ENCODE data around the gene RPL28.

- TF ChIP-seq, protein P1, sequence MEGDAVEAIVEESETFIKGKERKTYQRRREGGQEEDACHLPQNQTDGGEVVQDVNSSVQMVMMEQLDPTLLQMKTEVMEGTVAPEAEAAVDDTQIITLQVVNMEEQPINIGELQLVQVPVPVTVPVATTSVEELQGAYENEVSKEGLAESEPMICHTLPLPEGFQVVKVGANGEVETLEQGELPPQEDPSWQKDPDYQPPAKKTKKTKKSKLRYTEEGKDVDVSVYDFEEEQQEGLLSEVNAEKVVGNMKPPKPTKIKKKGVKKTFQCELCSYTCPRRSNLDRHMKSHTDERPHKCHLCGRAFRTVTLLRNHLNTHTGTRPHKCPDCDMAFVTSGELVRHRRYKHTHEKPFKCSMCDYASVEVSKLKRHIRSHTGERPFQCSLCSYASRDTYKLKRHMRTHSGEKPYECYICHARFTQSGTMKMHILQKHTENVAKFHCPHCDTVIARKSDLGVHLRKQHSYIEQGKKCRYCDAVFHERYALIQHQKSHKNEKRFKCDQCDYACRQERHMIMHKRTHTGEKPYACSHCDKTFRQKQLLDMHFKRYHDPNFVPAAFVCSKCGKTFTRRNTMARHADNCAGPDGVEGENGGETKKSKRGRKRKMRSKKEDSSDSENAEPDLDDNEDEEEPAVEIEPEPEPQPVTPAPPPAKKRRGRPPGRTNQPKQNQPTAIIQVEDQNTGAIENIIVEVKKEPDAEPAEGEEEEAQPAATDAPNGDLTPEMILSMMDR (IDR thresholded peaks at IDR 0.05): no peak
- TF ChIP-seq POLR2A (IDR thresholded peaks at IDR 0.05): no peak
Measured at GRCh38 chr19:55405638-55406037, 19.9 kb downstream of the RPL28 start.
